H1 (cell line): ENCODE measurements around the gene TBC1D30. TPM values are rescaled to one million over a fixed set of nuclear protein-coding genes. Genes with fewer than 3 reads are reported as not detected.

Experiments used
- CTCF ChIA-PET: fragments of 300-600 bp; sonication (Branson Sonifier 250); formaldehyde crosslinking; loops from one replicate; lab custom pipeline; 2021; ENCODE audit not compliant: partially characterized antibody; lab: Charles Lee
- POLR2A ChIA-PET: fragments of 300-600 bp; sonication (Branson Sonifier 250); formaldehyde crosslinking; loops from one replicate; lab custom pipeline; 2021; ENCODE audit warnings: inconsistent platforms; ENCODE audit not compliant: partially characterized antibody; lab: Charles Lee
- DNase-seq, 2 experiments: peaks; one replicate each; pipeline versions ENCODE4 v3.0.0 to v3.0.0-alpha.2; 2010 to 2022; ENCODE audit warnings: low spot score in 2 of 2, low read depth in 1 of 2, mixed read lengths in 1 of 2
- FAIRE-seq: peaks from 2 replicates; lab custom pipeline; 2011; peaks lifted over from hg19 to GRCh38; lab: Jason Lieb, UNC
- H2AFZ ChIP-seq: 2 replicates; pipeline ENCODE4 v1.8.1; 2012; ENCODE audit warnings: low read length, inconsistent platforms
- H2AK5ac ChIP-seq: 2 replicates; pipeline ENCODE4 v1.6.1; 2013; ENCODE audit warnings: low read depth, low read length
- H2BK120ac ChIP-seq: replicated peaks from 2 replicates; pipeline ENCODE3; 2013; ENCODE audit warnings: low read depth, low read length, inconsistent platforms
- H2BK12ac ChIP-seq: 2 replicates; pipeline ENCODE4 v1.6.1; 2013; ENCODE audit warnings: low read depth, low read length
- H2BK15ac ChIP-seq: 2 replicates; pipeline ENCODE4 v1.6.1; 2013; ENCODE audit warnings: low read length
- H2BK20ac ChIP-seq: 2 replicates; pipeline ENCODE4 v1.6.1; 2013; ENCODE audit warnings: low read length
- H2BK5ac ChIP-seq: 2 replicates; pipeline ENCODE4 v1.6.1; 2013; ENCODE audit warnings: low read depth, low read length
- H3K14ac ChIP-seq: 2 replicates; pipeline ENCODE4 v1.6.1; 2013; ENCODE audit warnings: inconsistent platforms; ENCODE audit not compliant: insufficient read length
- H3K18ac ChIP-seq: 2 replicates; pipeline ENCODE4 v1.6.1; 2013; ENCODE audit warnings: low read length; ENCODE audit errors: extremely low read depth
- H3K23ac ChIP-seq: 2 replicates; pipeline ENCODE4 v1.6.1; 2013; ENCODE audit warnings: inconsistent platforms; ENCODE audit not compliant: insufficient read length
- H3K23me2 ChIP-seq: 2 replicates; pipeline ENCODE4 v1.6.1; 2013; ENCODE audit warnings: low read depth, low read length
- H3K27ac ChIP-seq: 2 replicates; pipeline ENCODE4 v1.6.1; 2011; ENCODE audit warnings: low read depth, low read length, inconsistent platforms
- H3K27me3 ChIP-seq, 4 experiments: replicated peaks in 1 of 4; 1 replicate in 1 of 4; 2 replicates in 3 of 4; pipeline versions ENCODE4 v1.6.1 to v1.8.1; 2011 to 2013; ENCODE audit warnings: low read length in 3 of 4, mild to moderate bottlenecking in 3 of 4, inconsistent platforms in 2 of 4, mixed read lengths in 2 of 4, moderate library complexity in 1 of 4; ENCODE audit not compliant: control insufficient read depth in 3 of 4, insufficient read depth in 3 of 4; ENCODE audit errors: extremely low read depth in 1 of 4
- H3K36me3 ChIP-seq, 4 experiments: 2 replicates each; pipeline versions ENCODE4 v1.6.1 to v1.8.1; 2011 to 2013; ENCODE audit warnings: mild to moderate bottlenecking in 4 of 4, low read length in 3 of 4, moderate library complexity in 2 of 4, control low read depth in 1 of 4, inconsistent platforms in 1 of 4; ENCODE audit not compliant: insufficient read depth in 4 of 4, control insufficient read depth in 2 of 4
- H3K4ac ChIP-seq: replicated peaks from 2 replicates; pipeline ENCODE3; 2013; ENCODE audit warnings: low read length, low read depth, mixed read lengths, inconsistent platforms; ENCODE audit not compliant: insufficient read length
- H3K4me1 ChIP-seq, 4 experiments: replicated peaks in 1 of 4; 1 replicate in 1 of 4; 2 replicates in 3 of 4; pipeline versions ENCODE4 v1.6.1 to v1.8.1; 2011 to 2013; ENCODE audit warnings: low read length in 3 of 4, inconsistent platforms in 2 of 4, mixed read lengths in 1 of 4; ENCODE audit not compliant: insufficient read depth in 4 of 4, control insufficient read depth in 3 of 4
- H3K4me2 ChIP-seq, 2 experiments: 2 replicates each; pipeline versions ENCODE4 v1.6.1 to v1.8.1; 2011 to 2013; ENCODE audit warnings: low read depth in 2 of 2, low read length in 2 of 2, control low read depth in 1 of 2, inconsistent platforms in 1 of 2, mild to moderate bottlenecking in 1 of 2; ENCODE audit not compliant: insufficient read depth in 1 of 2
- H3K4me3 ChIP-seq, 4 experiments: fragments of 200-600, 300-600 bp in 1 of 4; sonication (generic), shearing (Covaris generic), sonication (Bioruptor Twin) in 1 of 4; 2 replicates each; pipeline versions ENCODE4 v1.5.1 to v1.8.1; 2011 to 2016; ENCODE audit warnings: low read length in 4 of 4, low read depth in 3 of 4, control low read depth in 2 of 4, inconsistent platforms in 2 of 4, mild to moderate bottlenecking in 2 of 4, mixed read lengths in 1 of 4, moderate library complexity in 1 of 4; ENCODE audit not compliant: insufficient read depth in 2 of 4; ENCODE audit errors: extremely low read depth in 1 of 4
- H3K56ac ChIP-seq: replicated peaks from 2 replicates; pipeline ENCODE3; 2013; ENCODE audit warnings: low read depth, mild to moderate bottlenecking, mixed read lengths, low read length, inconsistent platforms; ENCODE audit not compliant: insufficient read length
- H3K79me1 ChIP-seq: 2 replicates; pipeline ENCODE4 v1.6.1; 2013; ENCODE audit warnings: low read depth, low read length, control low read depth
- H3K79me2 ChIP-seq, 2 experiments: 2 replicates each; pipeline versions ENCODE4 v1.6.1 to v1.8.1; 2012 to 2013; ENCODE audit warnings: low read length in 2 of 2, mild to moderate bottlenecking in 2 of 2, inconsistent platforms in 1 of 2; ENCODE audit not compliant: insufficient read depth in 2 of 2, control insufficient read depth in 1 of 2
- H3K9ac ChIP-seq, 4 experiments: replicated peaks in 1 of 4; 1 replicate in 1 of 4; 2 replicates in 3 of 4; pipeline versions ENCODE4 v1.6.1 to v1.8.1; 2011 to 2013; ENCODE audit warnings: low read depth in 3 of 4, low read length in 3 of 4, control low read depth in 2 of 4, mild to moderate bottlenecking in 2 of 4, moderate library complexity in 2 of 4, inconsistent platforms in 1 of 4; ENCODE audit errors: extremely low read depth in 1 of 4
- H3K9me3 ChIP-seq, 2 experiments: 2 replicates each; pipeline versions ENCODE4 v1.6.1 to v1.8.1; 2012 to 2013; ENCODE audit warnings: mild to moderate bottlenecking in 2 of 2, moderate library complexity in 2 of 2, control low read depth in 1 of 2, inconsistent platforms in 1 of 2, low read depth in 1 of 2, low read length in 1 of 2, mixed read lengths in 1 of 2; ENCODE audit not compliant: insufficient read depth in 2 of 2
- H4K20me1 ChIP-seq, 2 experiments: replicated peaks in 1 of 2; 2 replicates each; pipeline versions ENCODE3 to v1.8.1; 2011 to 2013; ENCODE audit warnings: inconsistent platforms in 2 of 2, low read length in 2 of 2, mild to moderate bottlenecking in 1 of 2; ENCODE audit not compliant: insufficient read depth in 2 of 2, control insufficient read depth in 1 of 2
- H4K5ac ChIP-seq: 2 replicates; pipeline ENCODE4 v1.6.1; 2013; ENCODE audit warnings: low read length, low read depth, mixed read lengths, inconsistent platforms; ENCODE audit not compliant: insufficient read length
- H4K8ac ChIP-seq: 2 replicates; pipeline ENCODE4 v1.8.0; 2013; ENCODE audit warnings: mild to moderate bottlenecking, moderate library complexity, low read length, inconsistent platforms; ENCODE audit not compliant: insufficient read depth; ENCODE audit errors: extremely low read depth
- H4K91ac ChIP-seq: replicated peaks from 2 replicates; pipeline ENCODE3; 2013; ENCODE audit warnings: low read length, mixed read lengths, inconsistent platforms; ENCODE audit not compliant: insufficient read length
- CHD2 ChIP-seq: IDR thresholded peaks from 2 replicates; pipeline ENCODE4 v1.6.1; 2012; ENCODE audit warnings: low read length, improper control_type of control experiment
- E2F6 ChIP-seq: IDR thresholded peaks from 2 replicates; pipeline ENCODE4 v1.6.1; 2012; ENCODE audit warnings: inconsistent platforms
- EZH2 ChIP-seq: fragments of 200-600 bp; sonication (generic); IDR thresholded peaks from 2 replicates; pipeline ENCODE4 v1.7.1; 2012; ENCODE audit warnings: low read depth, mild to moderate bottlenecking, moderate library complexity, low read length, inconsistent platforms; ENCODE audit not compliant: severe bottlenecking
- JUND ChIP-seq: IDR thresholded peaks from 2 replicates; pipeline ENCODE4 v1.6.1; 2011; ENCODE audit warnings: mild to moderate bottlenecking, improper control_type of control experiment, low read length
- PHF8 ChIP-seq: fragments of 200-600 bp; sonication (generic); conservative IDR thresholded peaks from 2 replicates; pipeline ENCODE4 v1.7.1; 2012; ENCODE audit warnings: low read depth, mild to moderate bottlenecking, inconsistent platforms, low read length, moderate library complexity
- SUZ12 ChIP-seq: fragments of 200-600 bp; sonication (generic); IDR thresholded peaks from 2 replicates; pipeline ENCODE4 v1.6.1; 2012; ENCODE audit warnings: mild to moderate bottlenecking, inconsistent platforms, low read length, moderate library complexity, mixed read lengths
- TAF1 ChIP-seq: IDR thresholded peaks from 2 replicates; pipeline ENCODE4 v1.6.1; 2011; ENCODE audit warnings: mild to moderate bottlenecking, low read depth, low read length
- TEAD4 ChIP-seq: IDR thresholded peaks from 2 replicates; pipeline ENCODE4 v1.6.1; 2012; ENCODE audit warnings: low read depth, low read length, inconsistent platforms, mixed read lengths
- YY1 ChIP-seq: IDR thresholded peaks from 2 replicates; pipeline ENCODE4 v1.6.1; 2011; ENCODE audit warnings: low read depth, mild to moderate bottlenecking, low read length
- WGBS, 2 experiments: shearing (Covaris generic) in 1 of 2; methylation state at CpG; one replicate each; pipeline versions ENCODE4 v1.1.6 to v1.1.7; 2013 to 2015; ENCODE audit warnings: low lambda C conversion rate in 2 of 2, mixed read lengths in 2 of 2, inconsistent platforms in 1 of 2, low coverage in 1 of 2, missing lambda C conversion rate in 1 of 2; ENCODE audit not compliant: insufficient replicate concordance in 2 of 2, insufficient coverage in 1 of 2, insufficient read length in 1 of 2; ENCODE audit errors: extremely low coverage in 1 of 2, missing lambda C conversion rate in 1 of 2; 5-methylcytosine and 5-hydroxymethylcytosine counted together
- polyA plus RNA-seq, 7 experiments: library from polyadenylated mRNA; depleted of rRNA in 3 of 7; stranded (reverse) in 5 of 7; unstranded in 2 of 7; fragments of >200 nt in 5 of 7; fragments of 200-250 nt in 2 of 7; gene quantifications; 1 replicate in 5 of 7; 2 replicates in 1 of 7; 4 replicates in 1 of 7; pipeline versions ENCODE4 v1.2.1 to v1.2.3, GENCODE V29; 2011 to 2013; ENCODE audit warnings: missing spikeins in 2 of 7, mixed read lengths in 2 of 7
- total RNA-seq: library from RNA; stranded (reverse); fragmentation: NEBNext Ultra II Directional; extraction: Animal tissue kit (Norgen Biotek cat#: 25700); gene quantifications from 2 replicates; pipeline ENCODE4 v1.2.1, GENCODE V29; 2021

Gene TBC1D30
- total and polyA plus RNA-seq, 2 of the 8 experiments (the other 6 are each of a cell fraction or from before 2014, with no cell fraction given) = 2.8 to 5.5 TPM

- Histone ChIP-seq H3K4me1 (peaks cover 0 to 6% (median 2%) of the 10 kb centered on the region in 4 experiments; a peak in 2 of 7 replicates), H2BK20ac (no peak overlapping the region), H4K8ac (peak overlapping the region; percentile 89; the same call in 1 of the 2 replicates), H3K4me3 (peak overlapping the region; percentile 32 to 68 (median 48)), H3K9ac (peak overlapping the region in 1 of 4 experiments; percentile 41; a peak in 3 of 7 replicates), H3K23ac (no peak overlapping the region), H3K4ac (no peak overlapping the region), H3K79me2 (no peaks in the 10 kb centered on the region), H3K79me1 (no peaks in the 10 kb centered on the region), H3K56ac (no peak overlapping the region), H2BK15ac (no peak overlapping the region), H2AK5ac (no peak overlapping the region), H3K18ac (no peak overlapping the region), H4K91ac (no peak overlapping the region), H2BK120ac (no peak overlapping the region), H3K27me3 (peaks cover 2 to 34% (median 22%) of the 10 kb centered on the region in 4 experiments), H3K23me2 (peaks cover 13% of the 10 kb centered on the region; the same call in 1 of the 2 replicates), H3K14ac (no peak overlapping the region), H3K36me3 (no peaks in the 10 kb centered on the region), H4K5ac (no peak overlapping the region), H2AFZ (peak overlapping the region; percentile 87)
- CTCF ChIA-PET = interaction anchor here (0.7 to 4.0 kb wide), 8 partner anchors 8 to 323 kb away, joined by 3 to 34 read pairs (median 4); no protein-coding TSS in a partner anchor
- DNase-seq = no peak
- 12% methylated on average over 39 of the region's 39 CpGs; no CpG with 5 or more reads in 1 of the 2 experiments for WGBS, 2 experiments
- POLR2A ChIA-PET = interaction anchor here (0.7 to 1.3 kb wide), 4 partner anchors 8 to 671 kb away, joined by 3 to 4 read pairs (median 3); no protein-coding TSS in a partner anchor
- TF ChIP-seq TEAD4 (no peak), TAF1 (0 out of 2 replicates have a peak, but pooled peaks have one; percentile 19), JUND (no peak), YY1 (no peak), SUZ12 (peak; percentile 21), E2F6 (peak; percentile 7), PHF8 (no peak), CHD2 (no peak), EZH2 (peak; percentile 58)
- TF ChIP-seq, all 59 proteins: peak for 4
- H3K27ac ChIP-seq = no peak overlapping the region
- no peak for FAIRE-seq
- H3K9me3 ChIP-seq = no peaks in the 10 kb centered on the region
- H3K4me2 ChIP-seq = peak overlapping the region; percentile 88 to 89
- H2BK5ac ChIP-seq = no peak overlapping the region
- H2BK12ac ChIP-seq = no peak overlapping the region
- peaks cover 0 to 2% of the 10 kb centered on the region in 2 experiments for H4K20me1 ChIP-seq
These were observed 42.9 kb upstream of the TBC1D30 start for GRCh38 chr12:64781280-64782190.
